Vagina (tissue), 2 donors: ENCODE results near the gene LAMTOR5.

Experiments used
- POLR2A ChIP-seq, 2 donors: fragments of 450-650 bp; IDR thresholded peaks; one replicate each; pipeline ENCODE4 v1.6.1; 2017; ENCODE audit warnings: antibody characterized with exemption in 2 of 2, mild to moderate bottlenecking in 2 of 2, moderate library complexity in 2 of 2
- POLR2AphosphoS5 ChIP-seq, 2 donors: sonication (generic); formaldehyde crosslinking; IDR thresholded peaks; one replicate each; pipeline ENCODE4 v1.9.0; 2017; ENCODE audit warnings: antibody characterized with exemption in 2 of 2, mild to moderate bottlenecking in 2 of 2, low read depth in 1 of 2; ENCODE audit not compliant: insufficient read depth in 1 of 2
- TF ChIP-seq, protein P1 (sequence below), 3 experiments: fragments of 450-650 bp in 2 of 3; fragments of 200-600 bp in 1 of 3; sonication (generic) in 1 of 3; IDR thresholded peaks; one replicate each; pipeline ENCODE4 v1.5.1; 2017 to 2019; ENCODE audit warnings: antibody characterized with exemption in 3 of 3, mild to moderate bottlenecking in 2 of 3, moderate library complexity in 2 of 3

DNA sequence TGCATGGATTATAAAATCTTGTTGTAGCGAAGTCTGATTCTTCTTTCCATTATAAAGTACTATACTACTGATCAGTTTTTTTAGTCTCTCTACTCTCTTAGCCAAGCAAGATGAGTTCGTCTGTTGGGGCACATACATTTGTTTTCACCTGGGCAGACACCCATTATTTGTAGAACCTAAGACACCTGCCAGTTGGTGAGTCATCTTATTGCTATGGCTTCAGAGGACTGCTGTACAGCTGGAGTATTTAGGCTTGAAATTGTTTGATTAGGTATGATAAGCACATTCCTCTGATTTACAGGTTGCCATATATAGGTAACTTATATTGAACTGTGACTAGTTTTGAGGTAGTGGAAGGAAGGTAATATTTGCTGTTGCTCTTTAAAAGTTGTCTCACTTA is 51.1 kb downstream of the LAMTOR5 start:
- TF ChIP-seq, protein P1, sequence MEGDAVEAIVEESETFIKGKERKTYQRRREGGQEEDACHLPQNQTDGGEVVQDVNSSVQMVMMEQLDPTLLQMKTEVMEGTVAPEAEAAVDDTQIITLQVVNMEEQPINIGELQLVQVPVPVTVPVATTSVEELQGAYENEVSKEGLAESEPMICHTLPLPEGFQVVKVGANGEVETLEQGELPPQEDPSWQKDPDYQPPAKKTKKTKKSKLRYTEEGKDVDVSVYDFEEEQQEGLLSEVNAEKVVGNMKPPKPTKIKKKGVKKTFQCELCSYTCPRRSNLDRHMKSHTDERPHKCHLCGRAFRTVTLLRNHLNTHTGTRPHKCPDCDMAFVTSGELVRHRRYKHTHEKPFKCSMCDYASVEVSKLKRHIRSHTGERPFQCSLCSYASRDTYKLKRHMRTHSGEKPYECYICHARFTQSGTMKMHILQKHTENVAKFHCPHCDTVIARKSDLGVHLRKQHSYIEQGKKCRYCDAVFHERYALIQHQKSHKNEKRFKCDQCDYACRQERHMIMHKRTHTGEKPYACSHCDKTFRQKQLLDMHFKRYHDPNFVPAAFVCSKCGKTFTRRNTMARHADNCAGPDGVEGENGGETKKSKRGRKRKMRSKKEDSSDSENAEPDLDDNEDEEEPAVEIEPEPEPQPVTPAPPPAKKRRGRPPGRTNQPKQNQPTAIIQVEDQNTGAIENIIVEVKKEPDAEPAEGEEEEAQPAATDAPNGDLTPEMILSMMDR (IDR thresholded peaks at IDR 0.05): no peak
- TF ChIP-seq POLR2A (IDR thresholded peaks at IDR 0.05) (no peak), POLR2AphosphoS5 (IDR thresholded peaks at IDR 0.05; ENCODE audit: insufficient read depth in 1 of 2, low read depth in 1 of 2) (no peak)
